Suprapubic skin (tissue), 4 donors: Measurements from ENCODE around the gene COX7A2. TPM values are rescaled to one million over a fixed set of nuclear protein-coding genes. Genes with fewer than 3 reads are reported as not detected.

Source experiments
- DNase-seq, 2 donors: peaks; one replicate each; pipeline ENCODE4 v3.0.0-alpha.2; 2019; ENCODE audit warnings: low spot score in 2 of 2
- H3K27ac ChIP-seq: fragments of 200-600 bp; sonication (generic); one replicate; pipeline ENCODE4 v1.5.1; 2019
- H3K27me3 ChIP-seq: fragments of 200-600 bp; sonication (generic); one replicate; pipeline ENCODE4 v1.5.1; 2019
- H3K36me3 ChIP-seq: fragments of 200-600 bp; sonication (generic); one replicate; pipeline ENCODE4 v1.5.1; 2019
- H3K4me1 ChIP-seq: fragments of 200-600 bp; sonication (generic); one replicate; pipeline ENCODE4 v1.5.1; 2019
- H3K4me3 ChIP-seq: fragments of 200-600 bp; sonication (generic); one replicate; pipeline ENCODE4 v1.5.1; 2019; ENCODE audit warnings: mild to moderate bottlenecking
- H3K9me3 ChIP-seq: fragments of 200-600 bp; sonication (generic); one replicate; pipeline ENCODE4 v1.5.1; 2019
- CTCF ChIP-seq, 2 donors: fragments of 200-600 bp in 1 of 2; fragments of 450-650 bp in 1 of 2; sonication (generic) in 1 of 2; IDR thresholded peaks; one replicate each; pipeline ENCODE4 v1.5.1; 2016 to 2019; ENCODE audit warnings: antibody characterized with exemption in 2 of 2, mild to moderate bottlenecking in 1 of 2, moderate library complexity in 1 of 2
- EP300 ChIP-seq: sonication (generic); formaldehyde crosslinking; IDR thresholded peaks from one replicate; pipeline ENCODE4 v1.6.1; 2017; ENCODE audit warnings: antibody characterized with exemption
- POLR2A ChIP-seq, 2 donors: fragments of 450-650 bp; IDR thresholded peaks; one replicate each; pipeline ENCODE4 v1.6.1; 2017; ENCODE audit warnings: antibody characterized with exemption in 2 of 2, mild to moderate bottlenecking in 2 of 2, moderate library complexity in 2 of 2
- POLR2AphosphoS5 ChIP-seq, 3 donors: sonication (generic); formaldehyde crosslinking; IDR thresholded peaks; one replicate each; pipeline ENCODE4 v1.6.1; 2017; ENCODE audit warnings: antibody characterized with exemption in 3 of 3
- WGBS: methylation state at CpG from one replicate; pipeline ENCODE4 v1.1.5; 2018; 5-methylcytosine and 5-hydroxymethylcytosine counted together
- total RNA-seq, 4 donors: library from RNA; depleted of rRNA; stranded (reverse); fragments of >200 nt; gene quantifications; one replicate each; pipeline ENCODE4 v1.1.0, GENCODE V29; 2016

COX7A2 gene
- total RNA-seq, 4 donors from 2014 or later, result 110 to 303 (median 209) TPM

- no peak for DNase-seq
- H3K36me3 ChIP-seq, result no peaks in the 10 kb centered on the region
- no peak overlapping the region for H3K27ac ChIP-seq
- H3K4me1 ChIP-seq, result peaks cover 48% of the 10 kb centered on the region
- no peak for TF ChIP-seq POLR2A (IDR thresholded peaks at IDR 0.05)
- no peak for TF ChIP-seq POLR2AphosphoS5 (IDR thresholded peaks at IDR 0.05)
- no peak for TF ChIP-seq CTCF (IDR thresholded peaks at IDR 0.05)
- no peak for TF ChIP-seq EP300
- no peak overlapping the region for H3K4me3 ChIP-seq
- H3K9me3 ChIP-seq, result no peaks in the 10 kb centered on the region
- WGBS, result 63% methylated on average over 4 of the region's 4 CpGs
- no peaks in the 10 kb centered on the region for H3K27me3 ChIP-seq
These were observed 35.0 kb upstream of the COX7A2 start for GRCh38 chr6:75278474-75279077.

GRCh38 chr6:75275067-75275466 lies 31.5 kb upstream of the COX7A2 start:
- DNase-seq, result no peak
- Histone ChIP-seq H3K9me3 (no peaks in the 10 kb centered on the region), H3K27me3 (no peaks in the 10 kb centered on the region), H3K36me3 (no peaks in the 10 kb centered on the region), H3K27ac (no peak overlapping the region), H3K4me3 (no peak overlapping the region), H3K4me1 (peaks cover 25% of the 10 kb centered on the region)
- no peak for TF ChIP-seq POLR2AphosphoS5 (IDR thresholded peaks at IDR 0.05)
- no peak for TF ChIP-seq EP300
- TF ChIP-seq CTCF (IDR thresholded peaks at IDR 0.05), result no peak
- TF ChIP-seq POLR2A (IDR thresholded peaks at IDR 0.05), result no peak

GRCh38 chr6:75273009-75273408 lies 29.4 kb upstream of the COX7A2 start:
- Histone ChIP-seq H3K36me3 (no peaks in the 10 kb centered on the region), H3K4me3 (no peak overlapping the region), H3K27ac (no peak overlapping the region), H3K9me3 (no peaks in the 10 kb centered on the region), H3K4me1 (peaks cover 18% of the 10 kb centered on the region), H3K27me3 (no peaks in the 10 kb centered on the region)
- no peak for DNase-seq
- WGBS, result 87% methylated on average over 4 of the region's 4 CpGs
- TF ChIP-seq POLR2A (IDR thresholded peaks at IDR 0.05) (no peak), POLR2AphosphoS5 (IDR thresholded peaks at IDR 0.05) (no peak), EP300 (no peak), CTCF (IDR thresholded peaks at IDR 0.05) (no peak)

- 84% methylated on average over 5 of the region's 5 CpGs for WGBS
- peaks cover 25% of the 10 kb centered on the region for H3K4me1 ChIP-seq
- H3K27me3 ChIP-seq, result no peaks in the 10 kb centered on the region
- no peak overlapping the region for H3K4me3 ChIP-seq
- H3K27ac ChIP-seq, result no peak overlapping the region
- no peaks in the 10 kb centered on the region for H3K36me3 ChIP-seq
- no peaks in the 10 kb centered on the region for H3K9me3 ChIP-seq
- DNase-seq, result no peak
- TF ChIP-seq POLR2AphosphoS5 (IDR thresholded peaks at IDR 0.05) (no peak), POLR2A (IDR thresholded peaks at IDR 0.05) (no peak), EP300 (no peak), CTCF (IDR thresholded peaks at IDR 0.05) (no peak)
These were observed 28.7 kb upstream of the COX7A2 start for GRCh38 chr6:75272145-75272840.

GRCh38 chr6:75268988-75269354 lies 25.4 kb upstream of the COX7A2 start:
- no peaks in the 10 kb centered on the region for H3K9me3 ChIP-seq
- 97% methylated on average over 4 of the region's 4 CpGs for WGBS
- H3K27me3 ChIP-seq, result no peaks in the 10 kb centered on the region
- H3K27ac ChIP-seq, result no peak overlapping the region
- no peak overlapping the region for H3K4me3 ChIP-seq
- no peak for DNase-seq
- H3K4me1 ChIP-seq, result peaks cover 25% of the 10 kb centered on the region
- TF ChIP-seq CTCF (IDR thresholded peaks at IDR 0.05), result no peak
- no peak for TF ChIP-seq POLR2A (IDR thresholded peaks at IDR 0.05)
- peaks cover 9% of the 10 kb centered on the region for H3K36me3 ChIP-seq
